OCI-LY3 (cell line): ENCODE results near the gene PPP6R1.

Experiments used
- EZH2phosphoT487 ChIP-seq: fragments of 200-600 bp; shearing (Covaris generic); IDR thresholded peaks from 2 replicates; pipeline ENCODE4 v1.6.1; 2018; ENCODE audit warnings: antibody characterized with exemption, mixed run types, low read depth
- TF ChIP-seq, protein P1 (sequence below): fragments of 200-600, 300-600 bp; sonication (generic); IDR thresholded peaks from 2 replicates; pipeline ENCODE4 v1.5.1; 2014; ENCODE audit warnings: antibody characterized with exemption, low read length, low read depth

DNA sequence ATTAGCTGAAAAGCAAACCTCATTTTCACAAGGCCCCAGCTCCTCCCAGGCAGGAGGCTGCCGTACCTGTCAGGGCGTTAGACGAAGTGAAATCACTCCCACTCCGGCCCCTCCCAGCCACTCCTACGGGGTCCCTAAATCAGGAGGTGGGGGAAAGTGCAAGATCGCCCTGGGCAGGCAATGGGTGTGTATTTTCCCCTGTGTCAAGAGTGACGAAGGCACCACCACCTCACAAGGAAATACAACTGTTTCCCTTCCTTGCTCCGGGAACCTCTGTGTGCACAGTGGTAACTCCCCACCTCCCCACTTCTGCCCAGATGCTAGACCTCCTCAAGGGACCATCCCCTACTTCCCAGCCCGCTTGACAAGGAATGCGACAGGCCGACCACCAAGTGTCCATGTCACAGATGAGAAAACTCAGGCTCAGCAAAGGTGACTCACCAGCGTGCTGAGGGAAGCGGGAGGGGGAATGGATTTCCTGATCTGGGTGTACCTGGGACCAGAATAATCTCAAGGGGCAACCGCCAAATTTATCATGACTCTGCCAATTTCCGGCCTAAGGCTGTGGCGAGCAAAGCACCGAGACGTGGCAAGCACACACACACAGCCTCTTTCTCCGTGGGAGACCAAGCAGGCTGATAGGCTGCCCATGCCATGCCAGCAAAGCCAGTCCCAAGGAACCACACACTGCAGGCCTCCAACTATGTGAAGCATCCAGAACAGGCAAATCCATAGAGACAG is 7.3 kb downstream of the PPP6R1 start:
- TF ChIP-seq, protein P1, sequence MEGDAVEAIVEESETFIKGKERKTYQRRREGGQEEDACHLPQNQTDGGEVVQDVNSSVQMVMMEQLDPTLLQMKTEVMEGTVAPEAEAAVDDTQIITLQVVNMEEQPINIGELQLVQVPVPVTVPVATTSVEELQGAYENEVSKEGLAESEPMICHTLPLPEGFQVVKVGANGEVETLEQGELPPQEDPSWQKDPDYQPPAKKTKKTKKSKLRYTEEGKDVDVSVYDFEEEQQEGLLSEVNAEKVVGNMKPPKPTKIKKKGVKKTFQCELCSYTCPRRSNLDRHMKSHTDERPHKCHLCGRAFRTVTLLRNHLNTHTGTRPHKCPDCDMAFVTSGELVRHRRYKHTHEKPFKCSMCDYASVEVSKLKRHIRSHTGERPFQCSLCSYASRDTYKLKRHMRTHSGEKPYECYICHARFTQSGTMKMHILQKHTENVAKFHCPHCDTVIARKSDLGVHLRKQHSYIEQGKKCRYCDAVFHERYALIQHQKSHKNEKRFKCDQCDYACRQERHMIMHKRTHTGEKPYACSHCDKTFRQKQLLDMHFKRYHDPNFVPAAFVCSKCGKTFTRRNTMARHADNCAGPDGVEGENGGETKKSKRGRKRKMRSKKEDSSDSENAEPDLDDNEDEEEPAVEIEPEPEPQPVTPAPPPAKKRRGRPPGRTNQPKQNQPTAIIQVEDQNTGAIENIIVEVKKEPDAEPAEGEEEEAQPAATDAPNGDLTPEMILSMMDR = no peak
- TF ChIP-seq EZH2phosphoT487 = no peak
